MCF 10A (cell line): ENCODE results near the gene HIPK4. TPM values are rescaled to one million over a fixed set of nuclear protein-coding genes. Genes with fewer than 3 reads are reported as not detected.
"Not testable (repeated sequence)": the region's sequence is repeated elsewhere in the genome, so short reads cannot be mapped to it uniquely, and the experiment has no call there.

Experiments
- BruUV-seq: library from RNA; stranded (reverse); fragments of 400-500 nt; replicated peaks from 2 replicates; lab custom pipeline; 2021; lab: Mats Ljungman, UMichigan
- CTCF ChIA-PET: fragments of 300-600 bp; sonication (Branson Sonifier 250); formaldehyde crosslinking; extraction: SDS; loops from one replicate; lab custom pipeline; 2021; ENCODE audit warnings: antibody characterized with exemption, inconsistent platforms; lab: Yijun Ruan, JAX
- POLR2A ChIA-PET: fragments of 300-600, 350-650 bp; sonication (Branson Sonifier 250); formaldehyde crosslinking; extraction: SDS; loops from one replicate; lab custom pipeline; 2020; ENCODE audit warnings: antibody characterized with exemption, inconsistent platforms; lab: Yijun Ruan, JAX
- DNase-seq: peaks from one replicate; pipeline ENCODE4 v3.0.0-alpha.2; 2018; ENCODE audit not compliant: unreplicated experiment
- H3K27ac Mint-ChIP-seq: one replicate; pipeline ENCODE4 v1.8.0; 2022; ENCODE audit warnings: mild to moderate bottlenecking, low read depth, mixed read lengths; ENCODE audit not compliant: unreplicated experiment
- H3K27me3 Mint-ChIP-seq: one replicate; pipeline ENCODE4 v1.8.0; 2022; ENCODE audit warnings: mixed read lengths; ENCODE audit not compliant: insufficient read depth, unreplicated experiment
- H3K36me3 Mint-ChIP-seq: one replicate; pipeline ENCODE4 v1.8.0; 2022; ENCODE audit warnings: mild to moderate bottlenecking, moderate library complexity, mixed read lengths; ENCODE audit not compliant: insufficient read depth, unreplicated experiment
- H3K4me1 Mint-ChIP-seq: one replicate; pipeline ENCODE4 v1.8.0; 2022; ENCODE audit warnings: mixed read lengths; ENCODE audit not compliant: insufficient read depth, unreplicated experiment
- H3K4me3 Mint-ChIP-seq: one replicate; pipeline ENCODE4 v1.8.0; 2022; ENCODE audit warnings: mild to moderate bottlenecking, moderate library complexity, mixed read lengths; ENCODE audit not compliant: unreplicated experiment
- H3K9me3 Mint-ChIP-seq: one replicate; pipeline ENCODE4 v1.8.0; 2022; ENCODE audit warnings: mixed read lengths; ENCODE audit not compliant: unreplicated experiment
- CTCF ChIP-seq: fragments of 200-600 bp; IDR thresholded peaks from one replicate; pipeline ENCODE4 v1.8.0; 2022; ENCODE audit warnings: antibody characterized with exemption, mild to moderate bottlenecking; ENCODE audit not compliant: unreplicated experiment
- intact Hi-C: fragments of 100-400 bp; cut with micrococcal nuclease; formaldehyde crosslinking; loops from 2 replicates; pipeline ENCODE4 v1.14.1; 2022
- total RNA-seq: library from RNA; stranded (reverse); gene quantifications from 2 replicates; pipeline ENCODE4 v1.2.3, GENCODE V29; 2022

HIPK4 gene
- total RNA-seq, 1 experiment from 2014 or later: not detected

DNA sequence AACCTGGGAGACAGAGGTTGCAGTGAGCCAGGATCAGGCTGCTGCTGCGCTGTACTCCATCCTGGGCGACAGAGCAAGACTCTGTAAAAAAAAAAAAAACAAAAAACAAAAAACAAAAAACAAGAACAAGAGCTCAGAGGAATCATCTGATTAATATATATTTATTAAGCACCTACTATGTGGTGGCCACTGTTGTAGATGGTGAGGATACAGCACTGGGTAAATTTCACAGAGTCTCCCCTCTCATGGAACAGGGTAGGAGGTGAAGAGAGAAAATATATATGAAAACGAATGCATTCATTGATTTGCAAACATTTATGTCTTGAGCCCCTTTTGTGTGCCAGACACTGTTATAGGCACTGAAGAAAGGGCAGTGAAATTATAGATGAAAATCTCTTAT, 41.7 kb upstream of the HIPK4 start:
- H3K27me3 Mint-ChIP-seq: no peaks in the 10 kb centered on the region
- DNase-seq: no peak
- no TSS peak for BruUV-seq
- ChIA-PET POLR2A (interaction anchor here (3.6 kb wide), 1 partner anchor 11 kb away, joined by 26 read pairs; no protein-coding TSS in a partner anchor), CTCF (no interaction called here)
- H3K4me3 Mint-ChIP-seq: no peak overlapping the region
- intact Hi-C loops: no loop called here
- peaks cover 11% of the 10 kb centered on the region for H3K4me1 Mint-ChIP-seq
- no peak for TF ChIP-seq CTCF
- no peak overlapping the region for H3K27ac Mint-ChIP-seq
- no peaks in the 10 kb centered on the region for H3K36me3 Mint-ChIP-seq
- H3K9me3 Mint-ChIP-seq: no peaks in the 10 kb centered on the region

DNA sequence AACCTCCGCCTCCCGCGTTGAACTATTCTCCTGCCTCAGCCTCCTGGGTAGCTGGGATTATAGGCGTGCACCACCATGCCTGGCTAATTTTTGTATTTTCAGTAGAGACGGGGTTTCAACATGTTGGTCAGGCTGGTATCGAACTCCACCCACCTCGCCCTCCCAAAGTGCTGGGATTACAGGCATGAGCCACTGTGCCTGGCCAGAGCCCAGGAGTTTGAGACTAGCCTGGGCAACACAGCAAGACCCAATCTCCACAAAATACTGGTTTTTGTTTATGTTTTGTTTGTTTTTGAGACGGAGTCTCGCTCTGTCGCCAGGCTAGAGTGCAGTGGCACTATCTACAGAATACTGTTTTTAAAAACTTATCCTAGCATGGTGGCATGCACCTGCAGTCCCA, 40.3 kb upstream of the HIPK4 start:
- POLR2A ChIA-PET: interaction anchor here (0.7 kb wide), 1 partner anchor 58 kb away, joined by 3 read pairs; no protein-coding TSS in a partner anchor
- H3K27me3 Mint-ChIP-seq, H3K27ac Mint-ChIP-seq, H3K9me3 Mint-ChIP-seq, H3K4me3 Mint-ChIP-seq, DNase-seq, BruUV-seq, H3K36me3 Mint-ChIP-seq, intact Hi-C loops: not testable (repeated sequence)
- CTCF ChIA-PET: interaction anchor here (0.6 to 1.7 kb wide), 3 partner anchors 9 to 22 kb away, joined by 3 read pairs; no protein-coding TSS in a partner anchor
- H3K4me1 Mint-ChIP-seq: peaks cover 11% of the 10 kb centered on the region

GRCh38 chr19:40428197-40428596, 38.2 kb upstream of the HIPK4 start:
- H3K36me3 Mint-ChIP-seq, H3K4me1 Mint-ChIP-seq, BruUV-seq, H3K27me3 Mint-ChIP-seq, H3K4me3 Mint-ChIP-seq, DNase-seq, H3K27ac Mint-ChIP-seq, intact Hi-C loops, H3K9me3 Mint-ChIP-seq: not testable (repeated sequence)
- ChIA-PET POLR2A (interaction anchor here (1.0 to 3.3 kb wide), 3 partner anchors 13 to 287 kb away, joined by 4 to 124 read pairs (median 39); partner anchors contain the start of gene SERTAD3), CTCF (interaction anchor here (1.3 kb wide), 1 partner anchor 15 kb away, joined by 3 read pairs; no protein-coding TSS in a partner anchor)

GRCh38 chr19:40425450-40426287, 35.7 kb upstream of the HIPK4 start, which contains the start of gene SERTAD1:
Gene SERTAD1 (minus strand): TSS chr19:40425992. CDS start chr19:40423546, 2,446 bp downstream.
- Mint-ChIP-seq H3K9me3 (no peaks in the 10 kb centered on the region), H3K4me1 (no peaks in the 10 kb centered on the region), H3K36me3 (peaks cover 22% of the 10 kb centered on the region), H3K27me3 (no peaks in the 10 kb centered on the region), H3K4me3 (peak within 1 kb of the TSS; percentile 95), H3K27ac (peak within 1 kb of the TSS; percentile 97)
- ChIA-PET POLR2A (interaction anchor here (0.6 to 5.5 kb wide), 29 partner anchors 8 to 938 kb away, joined by 3 to 125 read pairs (median 6); partner anchors contain the start of genes B9D2, BLVRB, C19orf47 and EGLN2), CTCF (interaction anchor here (0.5 to 1.4 kb wide), 11 partner anchors 9 to 376 kb away, joined by 3 to 10 read pairs (median 4); no protein-coding TSS in a partner anchor)
- TF ChIP-seq CTCF: peak; percentile 86
- TSS peak; percentile 61 for BruUV-seq
- intact Hi-C loops: no loop called here
- peak; percentile 99 for DNase-seq
